GM19395 (cell line): ENCODE results near the gene UNC5A.

Source experiments
- ATAC-seq: cut with Tn5 transposase; IDR thresholded peaks from one replicate; pipeline ENCODE4 v1.9.1; 2021; ENCODE audit warnings: mild to moderate bottlenecking, moderate library complexity; ENCODE audit not compliant: unreplicated experiment

The UNC5A gene

DNA sequence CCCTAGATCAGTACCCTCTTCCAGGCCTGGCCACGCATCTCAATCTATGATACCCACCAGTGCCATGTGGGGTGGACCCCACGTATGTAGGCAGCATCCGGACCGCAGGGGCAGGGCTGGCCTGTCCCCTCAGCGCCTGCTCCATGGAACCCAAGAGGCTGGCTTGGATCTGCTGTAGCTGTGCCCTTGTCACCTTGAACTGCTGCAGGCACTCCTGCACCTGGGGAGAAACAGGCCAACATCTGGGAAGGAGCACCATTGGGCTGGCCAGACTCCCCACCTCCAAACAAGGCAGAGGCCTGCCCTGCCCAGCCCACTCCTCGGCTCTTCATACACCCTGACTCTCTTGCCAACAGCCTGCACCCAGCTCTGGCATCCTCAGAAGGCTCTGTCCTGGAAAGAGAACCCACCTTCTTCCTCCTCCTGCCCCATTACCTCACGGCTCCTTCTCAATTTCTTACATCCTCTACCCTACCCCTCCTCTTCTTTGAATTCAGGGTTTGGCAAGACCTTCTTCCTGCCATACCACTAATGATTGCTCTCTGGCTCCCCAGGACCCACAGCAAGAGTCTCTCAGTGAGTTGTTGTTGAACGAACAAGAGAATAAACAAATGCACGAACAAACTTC is 81.1 kb downstream of the UNC5A start:
- ATAC-seq, result no peak

- ATAC-seq, result no peak
Measured at GRCh38 chr5:176892663-176893062, 82.3 kb downstream of the UNC5A start.

DNA sequence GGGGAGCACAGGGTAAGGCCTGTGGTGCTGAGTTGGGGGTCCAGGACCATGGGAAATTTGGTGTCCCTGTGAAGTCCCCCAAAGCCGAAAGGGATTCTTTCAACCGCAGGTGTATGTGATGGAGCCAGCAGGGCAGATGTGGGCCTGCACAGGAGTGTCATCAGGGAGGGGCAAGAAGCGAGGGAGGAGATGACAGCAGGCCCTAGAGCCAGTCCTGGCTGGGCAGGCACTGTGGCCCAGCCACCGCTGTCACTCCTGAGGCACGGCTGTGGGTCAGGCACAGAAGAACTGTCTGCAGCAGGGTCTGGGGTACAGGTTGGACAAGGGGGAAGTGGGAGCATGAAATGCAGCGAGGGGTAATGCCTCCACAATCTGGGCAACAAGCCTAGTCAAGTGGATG is 83.9 kb downstream of the UNC5A start:
- no peak for ATAC-seq

- ATAC-seq, result no peak
Measured at GRCh38 chr5:176895831-176896230, 85.5 kb downstream of the UNC5A start.

DNA sequence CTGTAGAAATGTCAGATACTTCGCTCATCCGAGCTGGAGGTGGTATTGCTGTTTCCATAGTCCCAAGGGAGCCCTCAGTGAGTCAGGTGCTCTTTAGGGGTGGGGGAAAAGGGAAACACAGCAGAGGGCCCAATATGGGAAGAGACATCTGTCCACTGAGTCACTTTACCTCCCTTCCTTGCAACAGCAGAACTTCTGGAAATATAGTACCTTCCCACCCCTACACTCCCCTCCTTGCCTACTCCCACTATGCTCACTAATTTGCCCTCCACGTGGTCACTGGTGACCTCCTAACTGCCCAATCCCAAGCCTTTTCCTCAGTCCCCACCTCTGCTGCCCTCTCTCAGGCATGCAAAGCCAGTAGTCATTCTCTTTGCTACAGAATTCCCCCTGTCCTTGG is 86.9 kb downstream of the UNC5A start:
- ATAC-seq, result no peak

DNA sequence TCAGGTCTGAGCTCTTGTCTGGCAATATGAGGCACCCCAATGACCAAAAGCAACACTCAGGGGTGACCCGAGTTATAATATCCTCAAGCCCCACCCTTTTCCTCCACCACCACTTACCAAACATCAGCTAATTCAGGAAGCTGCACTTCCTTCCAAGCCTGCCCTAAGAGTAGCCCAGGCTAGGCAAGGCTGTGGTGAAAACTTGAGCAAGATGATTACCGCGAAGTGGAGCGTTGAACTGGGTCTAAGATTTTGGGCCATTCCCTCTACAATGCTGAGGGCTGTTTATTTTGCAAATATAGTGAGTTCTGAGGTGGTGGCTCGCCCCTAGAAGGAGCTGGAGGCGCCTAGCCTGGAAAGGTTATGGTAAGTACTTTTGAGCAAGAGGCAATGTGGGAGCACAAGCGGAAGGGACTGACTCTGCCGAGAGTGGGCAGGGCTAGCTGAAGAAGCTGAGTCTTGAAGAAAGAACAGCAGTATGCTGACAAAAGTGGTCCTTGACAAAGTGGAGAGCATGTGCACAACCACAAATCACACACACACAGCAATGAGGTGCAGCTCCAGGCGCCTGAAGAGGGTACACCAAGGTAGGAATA is 89.0 kb downstream of the UNC5A start, which contains the start of gene HK3:
TSS of gene HK3 (minus strand) at position 51 of the 596 bp plus-strand sequence. CDS start 3,187 bp downstream, outside the sequence.
- no peak for ATAC-seq

DNA sequence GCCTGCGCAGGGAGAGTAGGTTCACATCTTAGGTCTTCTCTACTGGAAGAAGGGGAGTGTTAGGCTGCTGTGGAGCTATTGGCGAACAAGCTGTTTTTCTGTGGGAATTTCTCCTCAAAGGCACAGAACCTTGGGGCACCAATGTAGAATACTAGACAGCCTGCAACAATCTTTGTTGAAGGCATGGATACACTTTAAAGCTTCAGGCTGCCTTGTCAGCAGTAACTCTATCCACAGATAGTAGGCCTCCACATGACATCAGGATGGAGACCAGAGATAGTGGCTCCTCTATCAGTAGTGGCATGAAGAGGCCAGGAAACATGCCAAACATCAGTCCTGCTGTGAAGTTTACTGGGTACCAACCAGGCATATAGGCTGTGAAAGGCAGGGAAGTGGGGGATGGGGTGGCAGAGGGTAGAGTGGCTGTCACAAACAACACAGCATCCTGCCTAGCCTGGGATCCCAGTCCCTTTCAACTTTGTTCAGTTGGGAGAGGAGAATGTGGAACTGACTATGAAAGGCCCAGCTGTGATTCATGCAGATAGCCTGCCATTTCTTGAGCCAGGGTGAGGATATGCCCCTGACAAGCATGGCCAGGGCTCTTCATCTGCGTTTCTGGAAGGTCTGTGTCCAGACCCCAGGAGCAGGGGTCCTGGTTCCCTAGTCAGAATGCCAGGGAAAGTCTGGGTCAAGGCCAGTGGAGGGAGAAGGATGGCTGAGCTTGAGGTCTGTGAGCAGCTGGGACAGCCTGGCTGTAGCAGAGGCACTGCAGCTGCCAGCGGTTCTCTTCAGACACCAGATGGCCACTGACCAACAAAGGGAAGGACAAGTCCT is 89.8 kb downstream of the UNC5A start:
- ATAC-seq, result no peak

DNA sequence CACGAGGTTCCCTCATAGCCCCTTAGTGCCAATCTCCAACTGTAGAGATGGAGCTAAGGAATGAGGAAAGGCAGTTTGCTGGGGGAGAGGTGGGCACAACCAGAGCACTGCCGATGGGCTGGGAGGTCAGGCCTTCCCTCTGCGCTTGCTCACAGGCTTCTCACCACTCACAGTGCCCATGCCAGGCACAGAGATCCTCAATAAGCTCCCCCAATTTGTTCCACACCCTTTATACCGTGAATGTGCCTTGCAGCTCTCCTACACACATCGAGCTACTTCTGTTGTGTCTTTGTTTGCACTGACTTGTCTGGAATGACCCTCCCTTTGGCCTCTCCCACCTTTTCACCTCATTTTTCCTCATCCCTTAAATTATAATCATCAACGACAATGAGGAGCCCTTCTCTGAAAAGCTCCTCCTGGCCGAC is 90.4 kb downstream of the UNC5A start:
- ATAC-seq, result no peak

- peak; percentile 76 for ATAC-seq
Measured at GRCh38 chr5:176901260-176902101, 91.1 kb downstream of the UNC5A start.

- no peak for ATAC-seq
Measured at GRCh38 chr5:176902102-176902814, 91.9 kb downstream of the UNC5A start.

GRCh38 chr5:176902911-176903664 is 92.7 kb downstream of the UNC5A start:
- no peak for ATAC-seq

- ATAC-seq, result no peak
Measured at GRCh38 chr5:176904276-176904675, 93.9 kb downstream of the UNC5A start.

- ATAC-seq, result no peak
Measured at GRCh38 chr5:176906126-176906525, 95.8 kb downstream of the UNC5A start.

GRCh38 chr5:176906796-176907195 is 96.4 kb downstream of the UNC5A start:
- ATAC-seq, result no peak

GRCh38 chr5:176908675-176909368 is 98.5 kb downstream of the UNC5A start:
- no peak for ATAC-seq

- no peak for ATAC-seq
Measured at GRCh38 chr5:176912115-176912514, 101.8 kb downstream of the UNC5A start.

DNA sequence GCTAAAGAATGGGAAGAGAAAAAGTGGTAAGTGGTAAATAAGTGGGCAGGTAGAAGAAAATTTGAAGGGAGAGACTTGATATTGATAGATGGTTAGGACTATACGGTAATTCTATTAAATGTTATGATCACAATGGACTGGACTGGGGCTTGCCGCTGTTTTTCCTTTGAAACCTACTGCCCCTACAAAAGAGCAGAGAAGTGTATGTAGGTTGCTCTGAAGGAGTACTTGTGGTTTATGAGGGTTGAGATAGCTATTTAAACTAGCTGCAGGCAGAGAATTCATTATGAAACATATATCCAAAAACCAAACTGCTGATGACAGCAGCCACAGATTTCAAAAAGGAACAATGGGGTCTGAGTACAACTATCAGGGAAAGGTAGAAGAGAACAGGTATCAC is 105.5 kb downstream of the UNC5A start:
- ATAC-seq, result no peak

GRCh38 chr5:176916337-176916736 is 106.0 kb downstream of the UNC5A start:
- no peak for ATAC-seq

DNA sequence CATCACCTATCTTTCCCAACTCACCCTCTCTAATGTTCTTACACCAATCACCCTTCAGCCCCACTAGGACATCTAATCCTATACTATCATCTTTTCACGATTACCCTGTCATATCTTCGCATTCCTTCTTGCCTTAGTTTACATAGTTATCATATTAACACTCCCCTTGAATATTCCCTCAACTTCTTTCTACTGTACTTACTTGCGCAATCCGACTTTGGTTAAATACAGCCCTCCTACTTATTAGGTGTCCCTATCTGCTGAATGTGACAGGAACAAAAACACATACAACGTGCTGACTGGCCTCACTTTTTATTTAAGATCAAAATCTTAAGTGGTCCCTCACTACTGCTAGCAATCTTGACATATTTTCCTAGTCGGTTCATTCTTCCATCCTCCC is 108.3 kb downstream of the UNC5A start:
- ATAC-seq, result no peak
